GM19468 (cell line): Measurements from ENCODE around the gene GART.
"Not testable (repeated sequence)": the region's sequence is repeated elsewhere in the genome, so short reads cannot be mapped to it uniquely, and the experiment has no call there.

Experiments
- ATAC-seq: cut with Tn5 transposase; IDR thresholded peaks from one replicate; pipeline ENCODE4 v1.9.1; 2021; ENCODE audit warnings: mild to moderate bottlenecking, moderate library complexity, moderate number of reproducible peaks; ENCODE audit not compliant: unreplicated experiment; ENCODE audit errors: extremely low read depth

The GART gene

GRCh38 chr21:33522297-33522952 lies 19.5 kb downstream of the GART start:
- ATAC-seq = no peak

GRCh38 chr21:33518899-33519298 lies 23.0 kb downstream of the GART start:
- no peak for ATAC-seq

GRCh38 chr21:33514229-33514628 lies 27.7 kb downstream of the GART start:
- no peak for ATAC-seq

- no peak for ATAC-seq
These were observed 29.4 kb downstream of the GART start for GRCh38 chr21:33512481-33512880.

- ATAC-seq = no peak
These were observed 30.3 kb downstream of the GART start for GRCh38 chr21:33511639-33512038.

- ATAC-seq = no peak
These were observed 31.1 kb downstream of the GART start for GRCh38 chr21:33510826-33511225.

GRCh38 chr21:33507003-33507402 lies 34.9 kb downstream of the GART start:
- not testable (repeated sequence) for ATAC-seq

- ATAC-seq = no peak
These were observed 36.1 kb downstream of the GART start for GRCh38 chr21:33505833-33506232.

GRCh38 chr21:33496345-33496744 lies 45.6 kb downstream of the GART start:
- ATAC-seq = no peak

GRCh38 chr21:33495743-33496142 lies 46.2 kb downstream of the GART start:
- no peak for ATAC-seq

- ATAC-seq = no peak
These were observed 48.2 kb downstream of the GART start for GRCh38 chr21:33493756-33494155.

- ATAC-seq = no peak
These were observed 49.3 kb downstream of the GART start for GRCh38 chr21:33492571-33492970.

- peak; percentile 92 for ATAC-seq
These were observed 50.4 kb downstream of the GART start, which contains the start of gene DNAJC28 for GRCh38 chr21:33491373-33492102. Gene DNAJC28, minus strand, starts transcription at chr21:33491716. Its CDS starts 2,323 bp downstream, at chr21:33489393.

- ATAC-seq = no peak
These were observed 50.9 kb downstream of the GART start for GRCh38 chr21:33490991-33491372.

- no peak for ATAC-seq
These were observed 53.0 kb downstream of the GART start for GRCh38 chr21:33488936-33489335.

GRCh38 chr21:33487996-33488395 lies 53.9 kb downstream of the GART start:
- ATAC-seq = no peak

- ATAC-seq = no peak
These were observed 60.5 kb downstream of the GART start for GRCh38 chr21:33481314-33481943.

- no peak for ATAC-seq
These were observed 61.3 kb downstream of the GART start for GRCh38 chr21:33480481-33481103.

- peak; percentile 88 for ATAC-seq
These were observed 62.0 kb downstream of the GART start, which contains the start of gene TMEM50B for GRCh38 chr21:33479679-33480480. Gene TMEM50B, minus strand, starts transcription at chr21:33479974. Its CDS starts 11,089 bp downstream, at chr21:33468885.
